HEK293 (cell line): Measurements from ENCODE around the gene TSR3.

Source experiments
- HOXA7 ChIP-seq: sonication (generic); formaldehyde crosslinking; IDR thresholded peaks from 2 replicates; pipeline ENCODE4 v1.8.1; 2022; ENCODE audit warnings: missing genetic modification reagents, borderline replicate concordance
- KLF16 ChIP-seq: fragments of 450-650 bp; formaldehyde crosslinking; IDR thresholded peaks from 2 replicates; pipeline ENCODE4 v1.5.1; 2017; ENCODE audit warnings: missing biosample characterization, missing genetic modification characterization
- KLF8 ChIP-seq: fragments of 450-650 bp; formaldehyde crosslinking; IDR thresholded peaks from 2 replicates; pipeline ENCODE4 v1.5.1; 2016; ENCODE audit warnings: missing biosample characterization, missing genetic modification characterization
- ZBTB17 ChIP-seq: fragments of 450-650 bp; formaldehyde crosslinking; IDR thresholded peaks from 2 replicates; pipeline ENCODE4 v1.5.1; 2016; ENCODE audit warnings: missing biosample characterization, missing genetic modification characterization
- ZFP41 ChIP-seq: fragments of 450-650 bp; formaldehyde crosslinking; IDR thresholded peaks from 2 replicates; pipeline ENCODE4 v1.5.1; 2016; ENCODE audit warnings: missing biosample characterization, missing genetic modification characterization, borderline replicate concordance
- ZNF114 ChIP-seq: fragments of 450-650 bp; formaldehyde crosslinking; IDR thresholded peaks from 2 replicates; pipeline ENCODE4 v1.5.0; 2017; ENCODE audit warnings: missing biosample characterization, missing genetic modification characterization
- ZNF169 ChIP-seq: fragments of 450-650 bp; formaldehyde crosslinking; IDR thresholded peaks from 2 replicates; pipeline ENCODE4 v1.5.1; 2016; ENCODE audit warnings: missing biosample characterization, missing genetic modification characterization
- ZNF175 ChIP-seq: fragments of 450-650 bp; formaldehyde crosslinking; IDR thresholded peaks from 2 replicates; pipeline ENCODE4 v1.5.1; 2016; ENCODE audit warnings: missing biosample characterization, missing genetic modification characterization
- ZNF324 ChIP-seq: fragments of 450-650 bp; formaldehyde crosslinking; IDR thresholded peaks from 2 replicates; pipeline ENCODE4 v1.5.1; 2016; ENCODE audit warnings: missing biosample characterization, missing genetic modification characterization
- ZNF335 ChIP-seq: fragments of 450-650 bp; formaldehyde crosslinking; conservative IDR thresholded peaks from 2 replicates; pipeline ENCODE4 v1.5.1; 2016; ENCODE audit warnings: missing biosample characterization, missing genetic modification characterization
- ZNF404 ChIP-seq: fragments of 450-650 bp; formaldehyde crosslinking; IDR thresholded peaks from 2 replicates; pipeline ENCODE4 v1.5.1; 2017; ENCODE audit warnings: missing biosample characterization, missing genetic modification characterization
- ZNF530 ChIP-seq: fragments of 450-650 bp; formaldehyde crosslinking; IDR thresholded peaks from 2 replicates; pipeline ENCODE4 v1.5.1; 2016; ENCODE audit warnings: low read depth, missing biosample characterization, missing genetic modification characterization
- ZNF549 ChIP-seq: fragments of 450-650 bp; IDR thresholded peaks from 2 replicates; pipeline ENCODE4 v1.5.1; 2018; ENCODE audit warnings: missing biosample characterization, missing genetic modification characterization, mild to moderate bottlenecking, inconsistent platforms, moderate library complexity
- ZNF560 ChIP-seq: fragments of 450-650 bp; formaldehyde crosslinking; IDR thresholded peaks from 2 replicates; pipeline ENCODE4 v1.5.1; 2017; ENCODE audit warnings: missing biosample characterization, missing genetic modification characterization, borderline replicate concordance
- ZNF664 ChIP-seq: fragments of 450-650 bp; formaldehyde crosslinking; IDR thresholded peaks from 2 replicates; pipeline ENCODE4 v1.5.1; 2016; ENCODE audit warnings: missing biosample characterization, missing genetic modification characterization
- ZNF701 ChIP-seq: fragments of 450-650 bp; formaldehyde crosslinking; IDR thresholded peaks from 2 replicates; pipeline ENCODE4 v1.5.1; 2016; ENCODE audit warnings: missing biosample characterization, missing genetic modification characterization
- ZNF76 ChIP-seq: fragments of 450-650 bp; formaldehyde crosslinking; IDR thresholded peaks from 2 replicates; pipeline ENCODE4; 2016; ENCODE audit warnings: low read depth, missing biosample characterization, missing genetic modification characterization, borderline replicate concordance
- ZNF830 ChIP-seq: fragments of 450-650 bp; IDR thresholded peaks from 2 replicates; pipeline ENCODE4 v1.5.0; 2018; ENCODE audit warnings: missing biosample characterization, missing genetic modification characterization, low read depth, mild to moderate bottlenecking, moderate library complexity
- TF ChIP-seq, protein P1 (sequence below): fragments of 450-650 bp; formaldehyde crosslinking; optimal IDR thresholded peaks from 2 replicates; pipeline ENCODE3; 2016; ENCODE audit warnings: missing biosample characterization, mild to moderate bottlenecking, missing genetic modification characterization
- TF ChIP-seq, protein P2 (sequence below): fragments of 450-650 bp; formaldehyde crosslinking; IDR thresholded peaks from 2 replicates; pipeline ENCODE4; 2016; ENCODE audit warnings: missing biosample characterization, missing genetic modification characterization
- TF ChIP-seq, protein P3 (sequence below): fragments of 450-650 bp; formaldehyde crosslinking; IDR thresholded peaks from 2 replicates; pipeline ENCODE4 v1.5.1; 2016; ENCODE audit warnings: missing biosample characterization, missing genetic modification characterization
- TF ChIP-seq, protein P4 (sequence below): fragments of 450-650 bp; formaldehyde crosslinking; IDR thresholded peaks from 2 replicates; pipeline ENCODE4 v1.5.1; 2016; ENCODE audit warnings: missing biosample characterization, missing genetic modification characterization
- TF ChIP-seq, protein P5 (sequence below): fragments of 450-650 bp; formaldehyde crosslinking; IDR thresholded peaks from 2 replicates; pipeline ENCODE4 v1.5.1; 2016; ENCODE audit warnings: missing biosample characterization, missing genetic modification characterization
- TF ChIP-seq, protein P6 (sequence below): IDR thresholded peaks from 2 replicates; pipeline ENCODE4 v1.6.1; 2011; ENCODE audit warnings: mild to moderate bottlenecking, low read depth, low read length, borderline replicate concordance
- TF ChIP-seq, protein P7 (sequence below): fragments of 450-650 bp; formaldehyde crosslinking; IDR thresholded peaks from 2 replicates; pipeline ENCODE4 v1.5.1; 2016; ENCODE audit warnings: missing biosample characterization, missing genetic modification characterization
- TF ChIP-seq, protein P8 (sequence below): fragments of 450-650 bp; formaldehyde crosslinking; IDR thresholded peaks from 2 replicates; pipeline ENCODE4 v1.5.1; 2016; ENCODE audit warnings: missing biosample characterization, missing genetic modification characterization, borderline replicate concordance

The TSR3 gene

DNA sequence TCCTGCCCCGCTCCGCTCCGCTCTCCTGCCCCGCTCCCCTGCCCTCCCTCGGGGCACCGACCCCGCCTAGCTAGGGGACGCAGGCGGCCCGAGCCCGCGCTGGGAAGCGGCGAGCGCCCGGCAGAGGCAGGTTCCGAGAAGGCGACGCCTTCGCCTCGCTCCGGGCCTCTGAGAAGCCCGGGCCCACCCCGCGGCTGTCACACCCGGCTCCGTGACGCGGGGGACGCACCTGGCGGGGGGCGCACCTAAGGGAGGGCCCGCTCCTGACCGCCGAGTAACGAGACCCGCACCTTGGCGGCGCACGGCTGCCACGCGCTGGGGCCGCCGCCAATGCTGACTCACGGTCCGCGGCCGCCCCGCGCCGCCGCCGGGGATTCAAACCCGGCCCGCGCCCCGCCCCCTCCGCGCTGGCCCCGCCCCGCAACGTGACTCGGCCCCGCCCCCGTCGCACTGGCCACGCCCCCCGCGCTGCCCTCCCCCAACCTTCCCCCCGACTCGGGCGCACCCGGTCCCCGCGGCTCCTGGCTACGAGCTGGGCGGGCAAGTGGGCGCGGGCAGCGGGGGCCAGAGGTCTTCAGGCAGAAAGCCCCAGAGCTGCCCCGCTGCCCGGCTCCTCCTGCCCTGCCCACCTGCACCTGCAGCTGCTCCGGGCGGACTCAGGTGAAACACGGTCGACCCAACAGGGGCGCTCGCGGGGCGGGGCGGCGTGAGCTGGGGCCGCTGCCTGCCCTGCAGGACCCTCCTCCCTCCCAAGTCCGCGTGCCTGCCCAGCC is 27.8 kb upstream of the TSR3 start (continued):
- TF ChIP-seq ZNF175 (tag by site-specific recombination) (no peak), ZNF701 (tag by site-specific recombination) (no peak), ZNF560 (tag by site-specific recombination) (no peak), ZNF324 (tag by site-specific recombination) (no peak), KLF16 (tag by site-specific recombination) (0 out of 2 replicates have a peak, but pooled peaks have one; percentile 2), ZNF169 (tag by site-specific recombination) (no peak), HOXA7 (no peak), ZNF549 (no peak), ZFP41 (no peak), ZNF830 (tag by site-specific recombination) (no peak), KLF8 (tag by site-specific recombination) (no peak; the same call in 1 of the 2 replicates), ZNF76 (no peak), ZNF114 (tag by site-specific recombination) (no peak), ZNF664 (no peak), ZBTB17 (tag by site-specific recombination) (no peak), ZNF530 (tag by site-specific recombination) (no peak), ZNF404 (tag by site-specific recombination) (no peak), ZNF335 (tag by site-specific recombination) (peak; percentile 85)
- TF ChIP-seq, protein P1, sequence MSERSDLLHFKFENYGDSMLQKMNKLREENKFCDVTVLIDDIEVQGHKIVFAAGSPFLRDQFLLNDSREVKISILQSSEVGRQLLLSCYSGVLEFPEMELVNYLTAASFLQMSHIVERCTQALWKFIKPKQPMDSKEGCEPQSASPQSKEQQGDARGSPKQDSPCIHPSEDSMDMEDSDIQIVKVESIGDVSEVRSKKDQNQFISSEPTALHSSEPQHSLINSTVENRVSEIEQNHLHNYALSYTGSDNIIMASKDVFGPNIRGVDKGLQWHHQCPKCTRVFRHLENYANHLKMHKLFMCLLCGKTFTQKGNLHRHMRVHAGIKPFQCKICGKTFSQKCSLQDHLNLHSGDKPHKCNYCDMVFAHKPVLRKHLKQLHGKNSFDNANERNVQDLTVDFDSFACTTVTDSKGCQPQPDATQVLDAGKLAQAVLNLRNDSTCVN = peak; percentile 80
- TF ChIP-seq, protein P2, sequence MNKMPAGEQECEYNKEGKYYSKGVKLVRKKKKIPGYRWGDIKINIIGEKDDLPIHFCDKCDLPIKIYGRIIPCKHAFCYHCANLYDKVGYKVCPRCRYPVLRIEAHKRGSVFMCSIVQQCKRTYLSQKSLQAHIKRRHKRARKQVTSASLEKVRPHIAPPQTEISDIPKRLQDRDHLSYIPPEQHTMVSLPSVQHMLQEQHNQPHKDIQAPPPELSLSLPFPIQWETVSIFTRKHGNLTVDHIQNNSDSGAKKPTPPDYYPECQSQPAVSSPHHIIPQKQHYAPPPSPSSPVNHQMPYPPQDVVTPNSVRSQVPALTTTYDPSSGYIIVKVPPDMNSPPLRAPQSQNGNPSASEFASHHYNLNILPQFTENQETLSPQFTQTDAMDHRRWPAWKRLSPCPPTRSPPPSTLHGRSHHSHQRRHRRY = no peak
- TF ChIP-seq, protein P3, sequence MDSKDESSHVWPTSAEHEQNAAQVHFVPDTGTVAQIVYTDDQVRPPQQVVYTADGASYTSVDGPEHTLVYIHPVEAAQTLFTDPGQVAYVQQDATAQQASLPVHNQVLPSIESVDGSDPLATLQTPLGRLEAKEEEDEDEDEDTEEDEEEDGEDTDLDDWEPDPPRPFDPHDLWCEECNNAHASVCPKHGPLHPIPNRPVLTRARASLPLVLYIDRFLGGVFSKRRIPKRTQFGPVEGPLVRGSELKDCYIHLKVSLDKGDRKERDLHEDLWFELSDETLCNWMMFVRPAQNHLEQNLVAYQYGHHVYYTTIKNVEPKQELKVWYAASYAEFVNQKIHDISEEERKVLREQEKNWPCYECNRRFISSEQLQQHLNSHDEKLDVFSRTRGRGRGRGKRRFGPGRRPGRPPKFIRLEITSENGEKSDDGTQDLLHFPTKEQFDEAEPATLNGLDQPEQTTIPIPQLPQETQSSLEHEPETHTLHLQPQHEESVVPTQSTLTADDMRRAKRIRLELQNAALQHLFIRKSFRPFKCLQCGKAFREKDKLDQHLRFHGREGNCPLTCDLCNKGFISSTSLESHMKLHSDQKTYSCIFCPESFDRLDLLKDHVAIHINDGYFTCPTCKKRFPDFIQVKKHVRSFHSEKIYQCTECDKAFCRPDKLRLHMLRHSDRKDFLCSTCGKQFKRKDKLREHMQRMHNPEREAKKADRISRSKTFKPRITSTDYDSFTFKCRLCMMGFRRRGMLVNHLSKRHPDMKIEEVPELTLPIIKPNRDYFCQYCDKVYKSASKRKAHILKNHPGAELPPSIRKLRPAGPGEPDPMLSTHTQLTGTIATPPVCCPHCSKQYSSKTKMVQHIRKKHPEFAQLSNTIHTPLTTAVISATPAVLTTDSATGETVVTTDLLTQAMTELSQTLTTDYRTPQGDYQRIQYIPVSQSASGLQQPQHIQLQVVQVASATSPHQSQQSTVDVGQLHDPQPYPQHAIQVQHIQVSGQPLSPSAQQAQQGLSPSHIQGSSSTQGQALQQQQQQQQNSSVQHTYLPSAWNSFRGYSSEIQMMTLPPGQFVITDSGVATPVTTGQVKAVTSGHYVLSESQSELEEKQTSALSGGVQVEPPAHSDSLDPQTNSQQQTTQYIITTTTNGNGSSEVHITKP = no peak
- TF ChIP-seq, protein P4, sequence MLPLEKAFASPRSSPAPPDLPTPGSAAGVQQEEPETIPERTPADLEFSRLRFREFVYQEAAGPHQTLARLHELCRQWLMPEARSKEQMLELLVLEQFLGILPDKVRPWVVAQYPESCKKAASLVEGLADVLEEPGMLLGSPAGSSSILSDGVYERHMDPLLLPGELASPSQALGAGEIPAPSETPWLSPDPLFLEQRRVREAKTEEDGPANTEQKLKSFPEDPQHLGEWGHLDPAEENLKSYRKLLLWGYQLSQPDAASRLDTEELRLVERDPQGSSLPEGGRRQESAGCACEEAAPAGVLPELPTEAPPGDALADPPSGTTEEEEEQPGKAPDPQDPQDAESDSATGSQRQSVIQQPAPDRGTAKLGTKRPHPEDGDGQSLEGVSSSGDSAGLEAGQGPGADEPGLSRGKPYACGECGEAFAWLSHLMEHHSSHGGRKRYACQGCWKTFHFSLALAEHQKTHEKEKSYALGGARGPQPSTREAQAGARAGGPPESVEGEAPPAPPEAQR (tag by site-specific recombination) = no peak
- TF ChIP-seq, protein P5, sequence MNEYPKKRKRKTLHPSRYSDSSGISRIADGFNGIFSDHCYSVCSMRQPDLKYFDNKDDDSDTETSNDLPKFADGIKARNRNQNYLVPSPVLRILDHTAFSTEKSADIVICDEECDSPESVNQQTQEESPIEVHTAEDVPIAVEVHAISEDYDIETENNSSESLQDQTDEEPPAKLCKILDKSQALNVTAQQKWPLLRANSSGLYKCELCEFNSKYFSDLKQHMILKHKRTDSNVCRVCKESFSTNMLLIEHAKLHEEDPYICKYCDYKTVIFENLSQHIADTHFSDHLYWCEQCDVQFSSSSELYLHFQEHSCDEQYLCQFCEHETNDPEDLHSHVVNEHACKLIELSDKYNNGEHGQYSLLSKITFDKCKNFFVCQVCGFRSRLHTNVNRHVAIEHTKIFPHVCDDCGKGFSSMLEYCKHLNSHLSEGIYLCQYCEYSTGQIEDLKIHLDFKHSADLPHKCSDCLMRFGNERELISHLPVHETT (tag by site-specific recombination) = no peak
- TF ChIP-seq, protein P6, sequence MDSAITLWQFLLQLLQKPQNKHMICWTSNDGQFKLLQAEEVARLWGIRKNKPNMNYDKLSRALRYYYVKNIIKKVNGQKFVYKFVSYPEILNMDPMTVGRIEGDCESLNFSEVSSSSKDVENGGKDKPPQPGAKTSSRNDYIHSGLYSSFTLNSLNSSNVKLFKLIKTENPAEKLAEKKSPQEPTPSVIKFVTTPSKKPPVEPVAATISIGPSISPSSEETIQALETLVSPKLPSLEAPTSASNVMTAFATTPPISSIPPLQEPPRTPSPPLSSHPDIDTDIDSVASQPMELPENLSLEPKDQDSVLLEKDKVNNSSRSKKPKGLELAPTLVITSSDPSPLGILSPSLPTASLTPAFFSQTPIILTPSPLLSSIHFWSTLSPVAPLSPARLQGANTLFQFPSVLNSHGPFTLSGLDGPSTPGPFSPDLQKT = no peak
- TF ChIP-seq, protein P7, sequence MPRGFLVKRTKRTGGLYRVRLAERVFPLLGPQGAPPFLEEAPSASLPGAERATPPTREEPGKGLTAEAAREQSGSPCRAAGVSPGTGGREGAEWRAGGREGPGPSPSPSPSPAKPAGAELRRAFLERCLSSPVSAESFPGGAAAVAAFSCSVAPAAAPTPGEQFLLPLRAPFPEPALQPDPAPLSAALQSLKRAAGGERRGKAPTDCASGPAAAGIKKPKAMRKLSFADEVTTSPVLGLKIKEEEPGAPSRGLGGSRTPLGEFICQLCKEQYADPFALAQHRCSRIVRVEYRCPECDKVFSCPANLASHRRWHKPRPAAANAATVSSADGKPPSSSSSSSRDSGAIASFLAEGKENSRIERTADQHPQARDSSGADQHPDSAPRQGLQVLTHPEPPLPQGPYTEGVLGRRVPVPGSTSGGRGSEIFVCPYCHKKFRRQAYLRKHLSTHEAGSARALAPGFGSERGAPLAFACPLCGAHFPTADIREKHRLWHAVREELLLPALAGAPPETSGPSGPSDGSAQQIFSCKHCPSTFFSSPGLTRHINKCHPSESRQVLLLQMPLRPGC (tag by site-specific recombination) = no peak
- TF ChIP-seq, protein P8, sequence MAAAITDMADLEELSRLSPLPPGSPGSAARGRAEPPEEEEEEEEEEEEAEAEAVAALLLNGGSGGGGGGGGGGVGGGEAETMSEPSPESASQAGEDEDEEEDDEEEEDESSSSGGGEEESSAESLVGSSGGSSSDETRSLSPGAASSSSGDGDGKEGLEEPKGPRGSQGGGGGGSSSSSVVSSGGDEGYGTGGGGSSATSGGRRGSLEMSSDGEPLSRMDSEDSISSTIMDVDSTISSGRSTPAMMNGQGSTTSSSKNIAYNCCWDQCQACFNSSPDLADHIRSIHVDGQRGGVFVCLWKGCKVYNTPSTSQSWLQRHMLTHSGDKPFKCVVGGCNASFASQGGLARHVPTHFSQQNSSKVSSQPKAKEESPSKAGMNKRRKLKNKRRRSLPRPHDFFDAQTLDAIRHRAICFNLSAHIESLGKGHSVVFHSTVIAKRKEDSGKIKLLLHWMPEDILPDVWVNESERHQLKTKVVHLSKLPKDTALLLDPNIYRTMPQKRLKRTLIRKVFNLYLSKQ = no peak
